Nephron progenitor cell (in vitro differentiated cells): ENCODE data around the gene CGNL1.

Experiments
- DNase-seq: peaks from one replicate; pipeline ENCODE4 v3.0.0; 2021
- H3K27ac Mint-ChIP-seq: 2 replicates; pipeline ENCODE4 v1.8.0; 2021; ENCODE audit warnings: mild to moderate bottlenecking, moderate library complexity, mixed read lengths
- H3K27me3 Mint-ChIP-seq: 2 replicates; pipeline ENCODE4 v1.8.0; 2021; ENCODE audit warnings: mild to moderate bottlenecking, low read depth, mixed read lengths; ENCODE audit not compliant: poor library complexity
- H3K36me3 Mint-ChIP-seq: 2 replicates; pipeline ENCODE4 v1.8.0; 2021; ENCODE audit warnings: low read depth, mixed read lengths
- H3K4me1 Mint-ChIP-seq: 2 replicates; pipeline ENCODE4 v1.8.0; 2021; ENCODE audit warnings: mixed read lengths
- H3K4me3 Mint-ChIP-seq: 2 replicates; pipeline ENCODE4 v1.8.0; 2021; ENCODE audit warnings: mild to moderate bottlenecking, moderate library complexity, mixed read lengths
- H3K9me3 Mint-ChIP-seq: 2 replicates; pipeline ENCODE4 v1.8.0; 2021; ENCODE audit warnings: mild to moderate bottlenecking, moderate library complexity, mixed read lengths
- CTCF ChIP-seq: fragments of 200-600 bp; sonication (generic); IDR thresholded peaks from 2 replicates; pipeline ENCODE4 v1.5.0; 2021; ENCODE audit warnings: antibody characterized with exemption

The CGNL1 gene

DNA sequence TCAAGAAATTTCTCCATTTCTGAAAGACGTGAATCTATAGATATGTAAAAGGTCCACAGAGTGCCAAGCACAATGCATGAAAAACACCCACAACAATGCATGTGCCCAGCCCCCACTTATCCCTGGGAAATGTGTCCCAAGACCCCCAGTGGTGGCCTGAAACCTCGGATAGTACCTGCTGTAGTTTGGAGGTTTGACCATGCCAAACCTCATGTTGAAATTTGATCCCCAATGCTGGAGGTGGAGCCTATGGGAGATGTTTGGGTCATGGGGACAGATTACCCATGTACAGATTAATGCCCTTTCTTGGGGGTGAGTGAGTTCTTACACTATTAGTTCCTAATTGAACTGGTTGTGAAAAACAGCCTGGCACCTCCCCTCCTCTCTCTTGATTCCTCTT is 194.0 kb downstream of the CGNL1 start:
- no peak for TF ChIP-seq CTCF
- H3K36me3 Mint-ChIP-seq: no peaks in the 10 kb centered on the region
- no peak overlapping the region for H3K4me3 Mint-ChIP-seq
- H3K9me3 Mint-ChIP-seq: no peaks in the 10 kb centered on the region
- DNase-seq: no peak
- H3K27ac Mint-ChIP-seq: no peak overlapping the region
- peaks cover 21% of the 10 kb centered on the region for H3K27me3 Mint-ChIP-seq
- H3K4me1 Mint-ChIP-seq: peaks cover 16% of the 10 kb centered on the region

DNA sequence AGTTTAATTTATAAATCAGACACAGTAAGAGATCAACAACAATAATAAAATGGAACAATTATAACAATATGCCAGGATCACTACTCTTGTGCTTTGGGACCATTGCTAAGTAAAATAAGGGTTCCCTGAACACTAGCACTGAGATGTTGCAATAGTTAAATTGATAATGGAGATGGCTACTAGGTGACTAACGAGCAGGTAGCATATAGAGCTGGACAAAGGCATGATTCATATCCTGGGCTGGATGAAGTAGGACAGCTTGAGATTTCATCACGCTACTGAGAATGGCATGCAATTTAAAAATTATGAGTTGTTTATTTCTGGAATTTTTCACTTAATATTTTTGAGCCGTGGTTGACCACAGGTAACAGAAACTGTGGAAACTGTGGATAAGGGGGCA is 194.7 kb downstream of the CGNL1 start:
- Mint-ChIP-seq H3K4me3 (no peak overlapping the region), H3K27ac (no peak overlapping the region), H3K27me3 (peaks cover 20% of the 10 kb centered on the region), H3K9me3 (no peaks in the 10 kb centered on the region), H3K4me1 (peaks cover 12% of the 10 kb centered on the region), H3K36me3 (no peaks in the 10 kb centered on the region)
- no peak for TF ChIP-seq CTCF
- DNase-seq: no peak

GRCh38 chr15:57571725-57572124 is 195.4 kb downstream of the CGNL1 start:
- no peak overlapping the region for H3K27ac Mint-ChIP-seq
- TF ChIP-seq CTCF: no peak

GRCh38 chr15:57572468-57572867 is 196.2 kb downstream of the CGNL1 start:
- no peaks in the 10 kb centered on the region for H3K9me3 Mint-ChIP-seq

More at GRCh38 chr15:57571725-57572124, 195.4 kb downstream of the CGNL1 start:
- Mint-ChIP-seq H3K4me3 (no peak overlapping the region), H3K9me3 (no peaks in the 10 kb centered on the region), H3K27me3 (peaks cover 22% of the 10 kb centered on the region), H3K4me1 (peaks cover 12% of the 10 kb centered on the region), H3K36me3 (no peaks in the 10 kb centered on the region)
- DNase-seq: no peak

GRCh38 chr15:57573151-57573550 is 196.8 kb downstream of the CGNL1 start:
- no peak for TF ChIP-seq CTCF
- Mint-ChIP-seq H3K9me3 (no peaks in the 10 kb centered on the region), H3K36me3 (no peaks in the 10 kb centered on the region), H3K4me1 (peaks cover 8% of the 10 kb centered on the region), H3K27me3 (peaks cover 20% of the 10 kb centered on the region), H3K4me3 (no peak overlapping the region), H3K27ac (no peak overlapping the region)
- DNase-seq: no peak

More at GRCh38 chr15:57572468-57572867, 196.2 kb downstream of the CGNL1 start:
- H3K4me1 Mint-ChIP-seq: peaks cover 12% of the 10 kb centered on the region
- DNase-seq: no peak
- H3K4me3 Mint-ChIP-seq: no peak overlapping the region
- peaks cover 22% of the 10 kb centered on the region for H3K27me3 Mint-ChIP-seq
- TF ChIP-seq CTCF: no peak
- no peak overlapping the region for H3K27ac Mint-ChIP-seq
- no peaks in the 10 kb centered on the region for H3K36me3 Mint-ChIP-seq

GRCh38 chr15:57575363-57575762 is 199.1 kb downstream of the CGNL1 start:
- Mint-ChIP-seq H3K4me1 (no peaks in the 10 kb centered on the region), H3K36me3 (no peaks in the 10 kb centered on the region), H3K4me3 (no peak overlapping the region), H3K9me3 (no peaks in the 10 kb centered on the region), H3K27ac (no peak overlapping the region), H3K27me3 (peaks cover 19% of the 10 kb centered on the region)
- no peak for TF ChIP-seq CTCF
- no peak for DNase-seq
